K562 (cell line): ENCODE measurements around the gene RPS2. TPM values are rescaled to one million over a fixed set of nuclear protein-coding genes. Genes with fewer than 3 reads are reported as not detected.

Experiments
- E2F1 ChIP-seq: sonication (generic); formaldehyde crosslinking; IDR thresholded peaks from 2 replicates; pipeline ENCODE4 v1.8.1; 2023; ENCODE audit warnings: mild to moderate bottlenecking, missing genetic modification reagents, moderate library complexity
- GMEB1 ChIP-seq: fragments of 250-450 bp; sonication (Bioruptor Pico); IDR thresholded peaks from 2 replicates; pipeline ENCODE4 v1.4.0; 2020; ENCODE audit warnings: mild to moderate bottlenecking
- HDAC6 ChIP-seq: IDR thresholded peaks from 2 replicates; pipeline ENCODE4 v1.6.1; 2012; ENCODE audit warnings: low read depth, mild to moderate bottlenecking, control low read depth, inconsistent platforms, low read length, moderate library complexity
- NONO ChIP-seq, 2 experiments: fragments of 200-400 bp in 1 of 2; fragments of 450-650 bp in 1 of 2; formaldehyde crosslinking in 1 of 2; IDR thresholded peaks; 2 replicates each; pipeline ENCODE4 v1.6.1; 2017; ENCODE audit warnings: low read depth in 2 of 2, mild to moderate bottlenecking in 2 of 2, moderate library complexity in 2 of 2, low read length in 1 of 2
- PATZ1 ChIP-seq: fragments of 250-450 bp; sonication (Bioruptor Pico); IDR thresholded peaks from 2 replicates; pipeline ENCODE4 v1.5.0; 2020; ENCODE audit warnings: mild to moderate bottlenecking, borderline replicate concordance
- PML ChIP-seq: IDR thresholded peaks from 2 replicates; pipeline ENCODE4 v1.6.1; 2012; ENCODE audit warnings: low read length, inconsistent platforms
- RAD21 ChIP-seq, 2 experiments: fragments of 250-450 bp in 1 of 2; fragments of 450-650 bp in 1 of 2; sonication (Bioruptor Pico) in 1 of 2; formaldehyde crosslinking in 1 of 2; IDR thresholded peaks in 1 of 2; conservative IDR thresholded peaks in 1 of 2; 2 replicates each; pipeline versions ENCODE4 v1.4.0 to v1.8.0; 2020 to 2022; ENCODE audit warnings: mild to moderate bottlenecking in 2 of 2, moderate library complexity in 1 of 2
- RBBP5 ChIP-seq: fragments of 200-600 bp; sonication (generic); IDR thresholded peaks from 2 replicates; pipeline ENCODE4 v1.6.1; 2012; ENCODE audit warnings: borderline replicate concordance, mild to moderate bottlenecking, low read length, control low read depth, inconsistent platforms; ENCODE audit not compliant: insufficient read depth, poor library complexity, severe bottlenecking
- RNF2 ChIP-seq: sonication (generic); IDR thresholded peaks from 2 replicates; pipeline ENCODE4 v1.6.1; 2016
- SRSF9 ChIP-seq: fragments of 200-400 bp; formaldehyde crosslinking; IDR thresholded peaks from 2 replicates; pipeline ENCODE4 v1.6.1; 2017; ENCODE audit warnings: low read depth, low read length, borderline replicate concordance
- TBL1XR1 ChIP-seq, 2 experiments: IDR thresholded peaks; 2 replicates each; pipeline ENCODE4 v1.6.1; 2012; ENCODE audit warnings: improper control_type of control experiment in 2 of 2, low read length in 2 of 2, mild to moderate bottlenecking in 1 of 2
- TCF7 ChIP-seq: sonication (generic); IDR thresholded peaks from 2 replicates; pipeline ENCODE4 v1.6.1; 2016; ENCODE audit warnings: antibody characterized with exemption, borderline replicate concordance
- ZNF717 ChIP-seq: fragments of 250-450 bp; sonication (Bioruptor Pico); IDR thresholded peaks from 2 replicates; pipeline ENCODE4 v1.5.0; 2021
- polyA plus RNA-seq, 8 experiments: library from polyadenylated mRNA; depleted of rRNA in 4 of 8; stranded (reverse) in 5 of 8; unstranded in 3 of 8; fragments of >200 nt; fragmentation: Nextera tagmentation in 2 of 8; fragmentation: Illumina TruSeq in 1 of 8; extraction: Ambion mirVana in 2 of 8; extraction: Trizol in 1 of 8; gene quantifications; 2 replicates each; pipeline versions ENCODE4 v1.2.1 to v1.2.3, GENCODE V29; 2011 to 2014; ENCODE audit warnings: inconsistent platforms in 1 of 8, missing spikeins in 1 of 8
- total RNA-seq, 7 experiments: library from RNA; depleted of rRNA in 6 of 7; stranded (reverse); fragments of >200 nt in 6 of 7; fragmentation: Illumina TruSeq in 2 of 7; extraction: Trizol in 2 of 7; gene quantifications; 2 replicates each; pipeline versions ENCODE4 v1.2.1 to v1.2.3, GENCODE V29; 2011 to 2021; ENCODE audit warnings: low replicate concordance in 1 of 7
- TF ChIP-seq, protein P1 (sequence below): IDR thresholded peaks from 2 replicates; pipeline ENCODE4 v1.6.1; 2011; ENCODE audit not compliant: insufficient read length; ENCODE audit errors: extremely low read depth
- TF ChIP-seq, protein P2 (sequence below): fragments of 200-400 bp; formaldehyde crosslinking; IDR thresholded peaks from 2 replicates; pipeline ENCODE4 v1.6.1; 2017; ENCODE audit warnings: mild to moderate bottlenecking, low read depth, low read length, moderate library complexity
- TF ChIP-seq, protein P3 (sequence below): fragments of 450-650 bp; IDR thresholded peaks from 2 replicates; pipeline ENCODE4 v1.6.1; 2016; ENCODE audit warnings: low read depth, mild to moderate bottlenecking, moderate library complexity

The RPS2 gene
- total and polyA plus RNA-seq, 9 of the 15 experiments (the other 6 are each of a cell fraction or from before 2014, with no cell fraction given) = 834 to 4,794 (median 3,793) TPM

DNA sequence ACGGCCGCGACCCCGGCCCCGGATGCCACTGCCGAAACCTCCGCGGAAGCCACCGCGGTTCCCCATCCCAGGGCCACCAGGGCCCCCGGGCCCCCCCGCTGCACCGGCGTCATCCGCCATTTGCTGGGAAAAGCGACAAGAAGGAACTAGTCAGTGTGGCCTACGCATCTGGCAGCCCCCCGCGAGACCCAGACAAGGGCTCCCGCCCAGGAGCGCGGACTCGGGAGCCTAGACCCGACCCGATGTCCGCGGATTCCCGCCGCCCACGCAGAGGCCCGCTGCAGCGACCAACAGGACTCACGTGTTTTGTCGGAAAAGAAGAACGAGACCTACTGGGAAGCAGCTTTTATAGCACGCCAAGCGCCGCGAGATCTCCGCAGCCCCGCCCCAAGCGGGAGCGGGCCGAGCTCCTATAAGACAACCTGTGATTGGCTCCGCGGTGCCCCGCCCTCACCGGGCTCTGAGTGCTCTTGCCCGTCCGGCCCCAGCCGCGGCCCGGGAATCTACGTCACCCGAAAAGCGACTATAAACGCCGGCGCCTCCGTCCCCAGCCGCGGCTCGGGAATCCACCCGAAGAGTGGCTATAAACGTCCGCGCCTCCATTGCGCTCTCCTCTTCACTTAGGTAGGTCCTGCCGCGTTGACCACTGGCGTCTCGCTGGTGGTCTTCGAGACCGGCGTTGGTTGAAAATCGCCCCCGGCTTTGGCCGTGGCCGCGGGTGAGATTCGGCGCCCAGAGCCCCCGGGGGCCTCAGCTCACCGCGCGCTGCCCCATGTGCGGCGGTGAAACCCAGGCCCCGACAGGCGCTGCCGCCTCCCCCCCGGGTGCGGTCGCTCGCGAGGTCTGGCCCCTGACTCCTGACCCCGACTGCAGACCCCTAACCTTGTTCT, at the start of gene RPS2 (continued):
- no peak for TF ChIP-seq ZNF717 (CRISPR knock-in tag)
- peak; percentile 99 for TF ChIP-seq RBBP5
- TF ChIP-seq RNF2 = no peak
- TF ChIP-seq E2F1 (CRISPR knock-in tag) = peak; percentile 71
- TF ChIP-seq HDAC6 = 0 out of 2 replicates have a peak, but pooled peaks have one; percentile 81
- TF ChIP-seq, protein P1, sequence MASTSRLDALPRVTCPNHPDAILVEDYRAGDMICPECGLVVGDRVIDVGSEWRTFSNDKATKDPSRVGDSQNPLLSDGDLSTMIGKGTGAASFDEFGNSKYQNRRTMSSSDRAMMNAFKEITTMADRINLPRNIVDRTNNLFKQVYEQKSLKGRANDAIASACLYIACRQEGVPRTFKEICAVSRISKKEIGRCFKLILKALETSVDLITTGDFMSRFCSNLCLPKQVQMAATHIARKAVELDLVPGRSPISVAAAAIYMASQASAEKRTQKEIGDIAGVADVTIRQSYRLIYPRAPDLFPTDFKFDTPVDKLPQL = peak; percentile 94
- TF ChIP-seq TBL1XR1 (IDR thresholded peaks at IDR 0.05; ENCODE audit: low read length in 2 of 2) = no peak; a peak in 3 of 4 replicates
- TF ChIP-seq NONO (IDR thresholded peaks at IDR 0.05; ENCODE audit: low read depth in 2 of 2, low read length in 1 of 2) = peak; percentile 81 to 98; a peak in 3 of 4 replicates
- TF ChIP-seq, protein P2, sequence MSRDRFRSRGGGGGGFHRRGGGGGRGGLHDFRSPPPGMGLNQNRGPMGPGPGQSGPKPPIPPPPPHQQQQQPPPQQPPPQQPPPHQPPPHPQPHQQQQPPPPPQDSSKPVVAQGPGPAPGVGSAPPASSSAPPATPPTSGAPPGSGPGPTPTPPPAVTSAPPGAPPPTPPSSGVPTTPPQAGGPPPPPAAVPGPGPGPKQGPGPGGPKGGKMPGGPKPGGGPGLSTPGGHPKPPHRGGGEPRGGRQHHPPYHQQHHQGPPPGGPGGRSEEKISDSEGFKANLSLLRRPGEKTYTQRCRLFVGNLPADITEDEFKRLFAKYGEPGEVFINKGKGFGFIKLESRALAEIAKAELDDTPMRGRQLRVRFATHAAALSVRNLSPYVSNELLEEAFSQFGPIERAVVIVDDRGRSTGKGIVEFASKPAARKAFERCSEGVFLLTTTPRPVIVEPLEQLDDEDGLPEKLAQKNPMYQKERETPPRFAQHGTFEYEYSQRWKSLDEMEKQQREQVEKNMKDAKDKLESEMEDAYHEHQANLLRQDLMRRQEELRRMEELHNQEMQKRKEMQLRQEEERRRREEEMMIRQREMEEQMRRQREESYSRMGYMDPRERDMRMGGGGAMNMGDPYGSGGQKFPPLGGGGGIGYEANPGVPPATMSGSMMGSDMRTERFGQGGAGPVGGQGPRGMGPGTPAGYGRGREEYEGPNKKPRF = no peak
- TF ChIP-seq GMEB1 (CRISPR knock-in tag) = 0 out of 2 replicates have a peak, but pooled peaks have one; percentile 2
- peak; percentile 96 for TF ChIP-seq PML
- TF ChIP-seq RAD21 (CRISPR knock-in tag; conservative IDR thresholded peaks at IDR 0.05 in 1 of 2, IDR thresholded peaks at IDR 0.05 in 1 of 2) = no peak
- peak; percentile 55; the same call in 1 of the 2 replicates for TF ChIP-seq TCF7
- TF ChIP-seq, protein P3, sequence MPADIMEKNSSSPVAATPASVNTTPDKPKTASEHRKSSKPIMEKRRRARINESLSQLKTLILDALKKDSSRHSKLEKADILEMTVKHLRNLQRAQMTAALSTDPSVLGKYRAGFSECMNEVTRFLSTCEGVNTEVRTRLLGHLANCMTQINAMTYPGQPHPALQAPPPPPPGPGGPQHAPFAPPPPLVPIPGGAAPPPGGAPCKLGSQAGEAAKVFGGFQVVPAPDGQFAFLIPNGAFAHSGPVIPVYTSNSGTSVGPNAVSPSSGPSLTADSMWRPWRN = no peak
- no peak for TF ChIP-seq SRSF9
- TF ChIP-seq PATZ1 = no peak
